Ureter (tissue), 1 donor: Measurements from ENCODE around the gene PLEKHA7. TPM values are rescaled to one million over a fixed set of nuclear protein-coding genes. Genes with fewer than 3 reads are reported as not detected.

Source experiments
- DNase-seq: peaks from one replicate; pipeline ENCODE4 v3.0.0-alpha.2; 2020; ENCODE audit warnings: low spot score
- total RNA-seq: library from RNA; stranded (reverse); gene quantifications from one replicate; pipeline ENCODE4 v1.2.4, GENCODE V29; 2023
- donor health status: DM: yes; HTN: yes; CAD: no.

The PLEKHA7 gene
- total RNA-seq, 1 donor from 2014 or later = 94.4 TPM

DNA sequence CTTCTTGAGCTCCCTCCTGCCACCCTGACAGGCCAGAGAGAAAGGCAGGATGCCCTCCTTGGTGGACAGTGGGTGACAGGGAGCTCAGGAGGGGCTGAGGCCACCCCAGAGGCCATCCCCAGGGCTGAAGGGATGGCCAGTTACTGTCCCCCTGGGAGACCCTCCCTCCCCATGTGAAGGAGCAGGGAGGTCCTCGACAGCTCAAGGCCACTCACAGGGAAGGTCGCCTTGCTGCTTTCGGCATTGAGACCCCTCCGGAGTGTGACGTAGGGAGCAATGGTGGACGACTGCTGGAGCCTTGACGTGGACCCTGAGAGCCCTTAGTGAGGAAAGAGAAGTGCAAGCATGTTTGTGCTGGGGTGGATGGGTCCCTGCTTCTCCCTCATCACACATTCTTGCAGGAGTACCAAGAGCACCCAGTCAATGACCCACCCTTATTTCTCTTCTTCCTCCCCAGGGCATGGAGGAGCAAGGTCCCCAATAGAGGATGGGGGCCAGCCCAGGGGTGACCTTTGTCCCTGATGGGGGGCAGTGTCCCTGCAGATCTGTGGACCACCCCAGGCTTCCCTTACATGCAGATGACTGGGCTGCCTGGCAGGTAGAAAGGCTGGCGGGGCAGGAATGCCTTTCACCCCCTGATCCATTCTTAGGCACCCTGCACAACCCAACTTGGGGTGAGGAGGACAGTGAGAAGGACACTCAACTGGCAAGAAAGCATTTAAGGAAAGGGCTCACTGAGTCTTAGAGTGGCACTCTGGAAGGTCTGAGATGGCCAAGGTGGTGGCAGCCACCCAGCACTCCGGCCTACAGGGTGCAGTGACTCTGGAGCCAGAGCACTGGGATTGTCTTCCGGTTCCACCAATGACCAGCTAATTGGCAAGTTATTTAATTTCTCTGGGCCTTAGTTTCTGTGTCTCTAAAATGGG, 224.4 kb downstream of the PLEKHA7 start:
- DNase-seq = no peak

DNA sequence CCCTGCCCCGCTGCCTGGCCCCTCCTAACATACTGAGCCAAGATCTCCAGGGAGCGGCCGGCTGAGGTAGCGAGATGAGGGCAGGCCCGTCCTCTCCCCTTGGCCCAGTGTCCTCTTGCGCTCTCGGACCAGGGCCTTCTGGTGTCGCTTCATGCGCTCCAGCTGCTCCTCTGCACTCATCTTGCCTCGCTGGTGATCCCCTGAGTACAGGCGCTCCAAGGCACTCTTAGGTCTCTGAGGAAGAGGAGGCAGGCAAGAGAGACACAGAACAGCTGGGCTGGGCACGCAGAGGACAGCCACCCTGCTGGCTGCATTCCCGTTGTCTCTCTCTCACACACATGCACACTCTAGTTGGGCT, 225.2 kb downstream of the PLEKHA7 start:
- no peak for DNase-seq

DNA sequence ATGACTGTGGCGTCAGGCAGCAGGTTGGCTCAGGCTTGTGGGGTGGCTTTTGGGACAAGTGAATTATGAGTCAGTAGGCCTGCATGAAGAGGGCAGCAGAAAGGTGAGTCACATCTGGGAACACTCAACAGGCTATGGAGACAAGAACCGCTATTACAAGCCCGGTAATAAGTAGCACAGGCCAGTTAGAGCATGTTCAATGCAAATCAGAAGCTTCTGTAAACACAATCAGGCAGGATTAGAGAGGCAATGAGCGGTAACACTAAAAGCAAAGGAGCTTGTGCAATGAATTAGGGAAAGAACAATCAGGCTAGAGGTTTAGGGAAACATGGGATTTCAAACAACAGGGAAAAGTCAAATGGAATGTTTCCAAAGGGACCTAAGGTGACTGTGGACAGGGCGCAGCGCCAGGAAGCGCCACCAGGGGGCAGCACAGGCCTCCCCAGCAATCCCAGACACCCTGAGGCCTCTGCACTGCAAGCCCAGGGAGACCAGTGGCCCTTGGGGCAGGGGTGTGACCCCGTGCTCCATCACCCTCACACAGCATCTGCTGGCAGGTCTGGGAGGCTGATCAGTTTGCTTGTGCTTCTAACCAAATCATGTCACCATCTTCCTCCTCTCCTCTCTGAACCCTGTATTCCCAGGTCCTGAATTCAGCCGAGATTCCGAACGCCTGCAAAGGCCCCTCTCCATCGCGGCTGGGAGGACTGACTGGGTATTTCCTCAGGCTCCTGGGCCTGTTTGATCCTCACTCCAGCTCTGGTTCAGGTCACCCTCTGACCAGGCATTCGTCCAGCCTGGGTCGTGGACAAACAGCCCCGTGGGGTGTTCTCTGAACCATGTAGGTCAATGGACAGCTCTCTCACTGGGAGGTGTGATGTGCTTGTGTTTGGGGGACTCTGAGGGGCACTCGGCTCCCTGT, 225.8 kb downstream of the PLEKHA7 start:
- DNase-seq = peak; percentile 70

DNA sequence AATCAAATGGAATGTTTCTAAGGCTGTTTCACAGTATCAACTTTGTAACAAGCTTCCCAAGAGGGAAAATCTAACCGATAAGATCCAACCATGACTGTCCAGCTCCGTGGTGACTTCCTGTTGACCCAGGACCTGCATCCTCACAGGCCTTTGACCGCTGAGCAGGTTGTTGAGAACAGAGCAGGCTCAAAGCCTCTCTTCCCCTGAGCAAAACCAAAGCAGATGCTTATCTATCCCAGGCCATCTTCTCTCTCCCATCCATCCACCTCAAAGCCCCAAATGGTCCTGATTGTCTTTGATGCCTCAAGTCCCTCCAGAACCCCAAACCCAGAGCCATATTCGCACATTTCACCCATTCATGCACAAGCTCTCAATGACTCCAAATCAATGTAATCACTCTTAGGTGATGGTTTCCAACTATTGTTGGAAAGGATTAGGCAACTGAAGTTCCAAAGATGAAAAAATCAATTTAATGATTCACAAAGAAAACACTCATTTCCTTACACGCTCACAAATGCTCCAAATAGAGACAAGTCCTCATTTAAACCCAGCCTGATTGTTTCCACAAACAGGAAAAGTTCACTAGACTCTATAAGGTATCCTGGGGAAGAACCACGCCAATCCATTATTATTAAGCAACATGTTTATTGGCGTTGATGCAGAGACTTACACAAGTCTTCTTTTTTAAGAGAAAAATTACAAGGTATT, 227.0 kb downstream of the PLEKHA7 start:
- no peak for DNase-seq

DNA sequence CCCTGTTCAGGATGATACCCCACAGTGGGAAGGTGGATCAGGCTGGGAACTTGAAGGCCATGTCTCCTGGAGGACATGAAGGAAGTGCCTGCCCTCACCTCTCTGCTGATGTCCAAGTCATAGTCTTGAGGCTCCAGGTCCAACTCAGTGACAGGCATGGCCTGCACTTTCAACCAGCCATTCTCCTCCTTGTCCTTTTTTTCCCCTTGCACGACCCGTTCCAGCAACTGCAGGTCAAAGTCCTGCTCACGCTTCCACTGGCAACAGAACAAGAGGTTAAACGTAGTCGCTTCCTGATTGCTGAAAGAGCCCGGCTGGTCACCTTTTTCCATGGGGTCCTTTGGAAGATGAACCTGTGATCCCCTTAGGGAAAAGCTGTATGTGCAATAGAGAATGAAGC, 228.1 kb downstream of the PLEKHA7 start:
- no peak for DNase-seq

DNA sequence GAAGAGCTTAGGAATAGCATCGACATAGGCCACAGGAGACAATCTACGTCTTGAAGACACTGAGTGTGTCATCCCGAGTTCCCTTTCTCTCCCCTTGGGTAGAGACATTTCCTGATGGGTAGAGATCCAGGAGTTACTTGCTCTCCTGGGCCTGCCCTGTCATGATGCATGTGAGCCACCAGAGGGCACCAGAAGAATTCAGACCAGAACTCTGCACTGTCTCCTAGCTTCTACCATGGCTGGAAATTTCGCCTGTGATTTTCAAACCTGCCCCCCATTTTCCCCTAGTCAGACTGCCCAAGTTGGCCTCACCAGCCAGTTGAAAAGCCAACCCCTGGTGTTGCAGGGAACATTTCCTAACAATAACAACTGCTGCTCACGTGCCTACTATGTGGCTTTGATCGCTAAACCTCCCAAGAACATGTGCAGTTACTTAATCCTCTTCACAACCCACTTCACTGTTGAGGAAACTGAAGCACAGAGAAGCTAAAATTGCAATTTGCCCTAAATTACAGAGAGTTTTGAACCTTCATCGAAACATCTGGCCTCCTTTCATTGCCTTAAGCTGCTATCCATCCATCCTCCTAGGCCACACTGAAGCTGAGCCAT, 228.6 kb downstream of the PLEKHA7 start:
- DNase-seq = peak; percentile 67

DNA sequence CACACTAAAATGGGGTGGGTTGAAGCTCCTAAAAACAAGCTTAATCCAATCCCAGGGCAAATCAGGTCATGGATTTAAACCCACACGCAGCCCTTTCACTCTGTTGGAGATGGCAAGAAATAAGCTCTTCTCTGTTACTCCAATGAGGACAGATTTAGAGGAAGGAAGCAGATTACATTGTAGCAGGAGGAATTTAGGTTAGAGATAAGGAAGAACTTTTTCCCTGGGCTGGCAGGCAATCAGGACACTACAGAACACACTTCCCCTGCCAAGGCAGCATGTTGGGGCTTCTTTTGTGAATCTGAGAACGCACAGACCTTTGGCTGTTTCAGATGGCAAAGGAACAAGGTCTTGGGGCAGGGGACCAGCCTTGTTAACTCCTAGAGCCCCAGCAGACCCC, 229.5 kb downstream of the PLEKHA7 start:
- no peak for DNase-seq

DNA sequence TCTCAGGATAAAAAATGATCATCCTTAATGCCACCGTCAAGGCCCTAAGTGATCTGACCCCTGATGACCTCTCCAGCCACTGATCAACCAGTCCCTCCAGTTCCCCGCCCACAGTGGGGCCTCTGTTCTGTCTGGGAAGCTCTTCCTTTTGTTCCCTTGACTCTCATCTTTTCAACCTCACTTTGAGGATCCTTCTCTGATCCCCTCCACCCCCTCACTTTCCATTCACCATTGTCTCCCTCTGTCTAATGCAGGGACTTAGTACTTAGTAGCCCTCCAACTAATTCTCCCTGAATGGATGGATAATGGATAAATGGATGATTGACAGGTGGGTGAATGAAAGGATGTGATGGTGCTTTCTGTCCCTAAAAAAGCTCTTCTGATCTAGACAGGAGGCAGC, 230.1 kb downstream of the PLEKHA7 start:
- no peak for DNase-seq

DNA sequence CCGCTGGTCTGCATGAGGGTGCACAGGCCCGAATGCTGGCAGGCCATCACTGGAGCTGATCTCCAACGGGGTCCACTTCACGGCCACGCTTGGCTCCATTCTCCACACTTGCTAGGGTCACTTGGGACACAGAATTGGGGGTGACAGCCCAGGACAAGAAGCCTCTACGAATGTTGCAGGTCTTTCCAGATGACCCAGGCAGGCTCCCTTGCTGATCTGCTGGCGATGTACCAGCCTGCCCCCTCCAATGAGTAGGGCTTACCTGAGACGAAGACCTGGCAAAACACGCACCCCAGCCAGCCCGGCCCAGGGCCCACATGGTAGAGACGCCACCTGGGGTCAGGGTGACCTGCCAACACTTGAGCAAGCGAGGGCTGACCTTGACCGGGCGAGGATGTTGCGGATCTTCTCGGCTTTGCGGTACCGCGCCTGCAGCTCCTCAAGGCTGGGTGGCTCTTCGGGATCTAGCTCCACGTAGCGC, 230.9 kb downstream of the PLEKHA7 start:
- no peak for DNase-seq

DNA sequence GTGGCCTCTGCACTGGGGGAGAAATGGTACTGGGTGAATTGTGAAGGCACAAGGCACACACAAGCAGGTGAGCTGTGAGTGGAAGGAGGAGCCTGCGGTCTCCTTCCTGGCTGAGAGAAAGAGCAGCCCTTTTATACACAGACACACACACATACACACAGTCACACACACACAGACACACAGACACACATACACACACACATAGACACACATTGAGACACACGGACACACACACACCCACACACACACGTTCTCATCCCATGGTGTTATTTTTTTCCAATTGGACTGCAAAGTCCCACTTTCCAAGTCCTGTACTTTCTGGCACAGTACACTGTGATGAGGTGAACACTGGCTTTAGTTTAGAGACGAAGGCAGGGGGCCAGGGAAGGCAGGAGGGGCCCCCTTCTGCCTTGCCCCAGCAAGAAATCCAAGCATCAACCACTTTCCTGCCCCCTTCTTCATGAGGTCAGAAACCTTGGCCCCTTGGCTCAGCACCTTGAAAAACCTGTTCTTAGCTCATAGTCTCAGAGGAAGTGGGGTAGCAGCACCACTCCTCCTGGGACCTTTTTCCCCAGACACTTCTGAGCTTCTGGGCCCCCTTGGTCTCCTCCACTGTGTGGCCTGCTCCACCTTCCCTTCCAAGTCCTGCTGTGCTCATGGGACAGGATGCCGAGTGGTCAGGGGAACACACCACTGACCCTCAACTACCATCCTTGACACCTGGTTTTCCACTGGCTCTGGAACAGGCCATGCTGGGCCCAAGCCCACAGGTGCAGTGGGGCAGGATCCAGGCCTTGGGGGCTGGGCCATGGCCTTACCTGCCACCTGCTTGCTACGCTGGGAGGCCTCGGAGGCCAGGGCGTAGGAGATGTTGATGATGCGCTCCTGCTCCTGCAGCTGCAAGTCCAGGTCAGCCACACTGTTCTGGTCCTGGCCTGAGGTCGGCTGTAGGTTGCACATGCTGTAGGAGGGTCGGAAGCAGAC, 232.0 kb downstream of the PLEKHA7 start:
- DNase-seq = no peak

DNA sequence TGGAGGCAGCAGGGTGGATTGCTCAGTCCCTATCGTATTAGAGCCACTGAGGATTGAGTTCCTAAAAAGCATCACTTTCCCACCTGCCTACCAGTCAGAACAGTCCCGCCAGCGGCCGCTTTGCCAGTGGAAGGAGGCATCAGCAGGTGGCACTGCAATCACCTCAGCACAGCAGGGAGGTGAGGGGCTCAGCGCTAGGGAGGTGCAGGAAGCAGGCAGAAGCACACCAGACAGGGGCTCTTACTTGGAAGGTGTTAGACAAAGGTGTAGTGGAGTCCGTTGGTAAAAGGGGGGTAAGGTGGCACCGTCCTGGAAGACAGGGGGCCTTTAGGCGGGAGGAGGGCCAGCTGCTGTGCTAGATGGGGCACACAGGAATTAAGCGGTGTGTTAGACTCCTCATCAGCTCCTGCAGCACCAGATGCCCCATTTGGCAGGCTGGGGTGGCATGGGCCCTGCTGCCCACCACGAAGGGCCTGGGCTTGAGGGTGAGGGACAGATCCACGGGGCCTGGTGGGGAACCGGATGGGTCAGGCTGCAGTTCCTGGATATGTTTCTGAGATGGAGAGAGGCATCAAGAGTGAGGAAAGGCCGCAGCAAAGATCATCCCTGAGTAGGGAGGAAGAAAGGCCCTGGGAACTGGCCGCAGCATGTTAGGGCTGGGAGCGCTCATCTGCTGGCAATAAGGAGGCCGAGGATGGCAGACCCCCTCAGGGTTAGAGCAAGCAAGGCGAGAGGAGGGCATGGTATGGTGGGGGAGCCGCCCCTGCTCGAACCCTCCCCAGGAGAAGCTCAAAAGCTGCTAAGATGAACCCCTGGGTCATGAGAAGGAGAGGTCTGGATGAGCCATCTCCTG, 233.3 kb downstream of the PLEKHA7 start:
- DNase-seq = no peak

DNA sequence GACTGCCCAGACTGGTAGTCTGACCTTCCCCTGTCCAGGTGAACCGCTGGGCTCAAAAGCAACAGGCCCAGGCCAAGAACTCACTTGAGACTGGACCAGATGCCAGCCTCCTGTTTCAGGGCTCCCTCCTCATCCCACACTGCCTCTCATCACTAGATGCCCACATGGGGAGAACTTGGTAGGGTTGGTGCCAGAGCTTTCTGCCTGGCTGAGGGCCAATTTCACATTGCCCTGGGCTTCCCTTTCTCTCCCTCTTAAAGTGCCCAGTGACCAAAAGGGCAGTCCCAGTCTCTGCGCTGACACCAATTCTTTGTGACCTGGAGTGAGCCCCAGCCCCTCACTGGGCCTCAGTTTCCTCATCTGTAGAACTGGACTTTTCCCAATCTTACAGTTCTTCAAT, 234.1 kb downstream of the PLEKHA7 start:
- no peak for DNase-seq

DNA sequence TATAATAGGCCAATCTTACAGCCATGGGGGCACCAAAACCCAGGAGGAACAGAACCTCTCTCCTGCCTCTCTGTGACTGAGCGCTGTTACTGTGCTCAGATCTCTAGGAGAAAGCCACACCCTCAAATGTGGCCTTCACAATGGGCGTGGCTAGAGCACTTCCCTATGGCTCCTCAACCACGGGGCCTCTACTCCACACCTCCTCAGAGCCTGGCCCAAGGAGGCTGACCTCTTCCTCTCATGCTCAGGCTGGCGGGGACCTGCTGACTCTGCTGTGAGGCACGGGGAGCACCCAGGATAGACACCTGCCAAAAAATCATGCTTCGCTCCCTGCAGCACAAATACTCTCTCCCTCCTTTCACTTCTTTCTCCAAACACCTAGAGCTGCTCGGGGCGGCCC, 234.8 kb downstream of the PLEKHA7 start:
- DNase-seq = no peak

DNA sequence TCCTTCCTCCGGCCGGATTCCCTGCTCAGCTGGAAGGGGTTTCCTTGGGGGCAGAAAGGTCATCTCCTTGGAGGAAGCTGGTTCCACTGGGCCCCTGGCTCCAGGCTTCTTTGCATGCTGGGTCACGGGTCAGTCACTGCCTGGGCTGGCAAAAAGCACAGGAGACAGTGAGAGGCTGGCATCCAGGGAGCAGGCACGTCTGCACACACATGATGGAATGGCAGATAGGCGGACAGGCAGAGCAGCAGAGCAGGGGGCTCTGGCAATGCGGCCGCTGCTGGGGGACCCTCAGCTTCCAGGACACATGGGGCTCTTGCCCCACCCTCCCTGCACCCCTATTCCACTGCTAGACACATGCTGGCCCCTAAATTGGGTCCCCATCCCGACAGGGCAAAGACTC, 235.3 kb downstream of the PLEKHA7 start:
- DNase-seq = no peak

DNA sequence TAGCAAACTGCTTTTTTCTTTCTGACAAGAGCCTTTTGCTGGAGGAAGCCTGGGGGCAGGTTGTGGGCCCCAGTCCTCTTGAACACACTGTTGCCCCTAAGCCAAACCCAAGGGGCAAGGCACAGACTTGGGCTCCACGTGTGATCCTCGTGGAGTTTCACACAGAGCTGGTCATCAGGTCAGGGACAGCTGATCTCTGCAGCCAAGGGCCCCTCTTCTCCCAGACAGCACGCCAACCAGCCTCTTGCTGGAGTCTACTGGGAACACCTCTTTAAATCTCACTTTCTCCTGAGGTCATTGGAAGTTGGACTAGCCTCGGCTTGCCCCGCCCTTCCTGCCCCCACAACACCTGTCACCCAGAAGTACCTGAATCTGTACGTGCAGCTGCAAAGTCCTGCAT, 235.9 kb downstream of the PLEKHA7 start:
- DNase-seq = no peak

DNA sequence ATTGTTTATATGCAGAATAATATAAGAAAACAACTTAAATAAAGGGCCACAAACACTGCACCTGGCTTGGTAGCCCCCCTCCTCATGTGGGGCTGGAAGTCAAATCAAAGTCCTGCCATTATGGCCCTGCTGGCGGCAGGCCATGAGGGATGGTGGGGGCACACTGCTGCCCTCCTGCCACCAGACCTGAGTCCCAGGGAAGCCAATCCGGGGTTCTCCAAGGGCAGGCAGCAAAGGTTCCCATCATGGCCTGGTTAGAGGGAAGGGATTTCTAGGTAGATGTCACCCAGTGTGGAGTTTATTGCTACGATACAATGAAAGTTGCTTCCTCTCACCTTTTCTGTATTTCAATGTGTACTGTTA, 236.6 kb downstream of the PLEKHA7 start:
- DNase-seq = no peak

DNA sequence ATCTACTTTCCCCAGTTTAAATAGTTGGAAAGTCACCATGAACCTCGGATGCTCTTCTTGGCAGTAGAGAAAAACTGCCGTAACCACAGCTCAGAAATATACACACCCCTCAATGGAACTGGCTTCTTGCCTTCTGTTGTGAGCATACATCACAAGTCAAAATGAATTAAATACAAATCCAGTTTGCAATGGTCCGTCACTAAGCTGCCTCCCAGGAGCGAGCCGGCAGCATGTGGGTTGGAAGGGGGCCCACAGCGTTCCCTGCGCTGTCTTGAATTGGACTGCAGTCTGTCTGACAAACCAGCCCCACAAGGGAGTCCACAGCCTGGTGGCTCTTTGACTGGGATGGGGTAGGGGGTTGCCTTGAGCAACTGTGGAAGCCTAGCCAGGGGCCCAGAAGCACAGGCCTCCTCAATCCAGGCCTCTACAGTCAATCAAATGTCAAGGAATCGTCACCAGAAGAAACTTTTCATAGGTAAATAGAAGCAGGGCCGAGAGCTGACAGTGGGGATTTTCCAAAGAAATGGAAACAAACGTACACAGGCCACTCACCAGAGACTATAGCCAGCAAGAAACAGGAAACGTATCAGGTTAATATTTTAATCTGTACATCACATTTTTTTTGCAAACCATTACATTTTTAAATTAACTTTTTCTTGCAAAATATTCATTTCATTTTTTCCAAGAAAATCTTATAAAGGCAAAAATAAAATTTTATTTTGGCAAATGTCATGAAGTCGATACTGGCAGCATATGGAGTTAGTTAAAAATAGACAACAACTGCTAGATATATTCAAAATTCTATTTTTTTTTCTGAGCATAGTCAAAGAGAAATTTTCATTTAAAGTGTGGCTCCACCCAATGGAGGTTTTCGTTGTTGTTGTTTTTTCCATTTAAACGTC, 237.3 kb downstream of the PLEKHA7 start:
- DNase-seq = no peak

DNA sequence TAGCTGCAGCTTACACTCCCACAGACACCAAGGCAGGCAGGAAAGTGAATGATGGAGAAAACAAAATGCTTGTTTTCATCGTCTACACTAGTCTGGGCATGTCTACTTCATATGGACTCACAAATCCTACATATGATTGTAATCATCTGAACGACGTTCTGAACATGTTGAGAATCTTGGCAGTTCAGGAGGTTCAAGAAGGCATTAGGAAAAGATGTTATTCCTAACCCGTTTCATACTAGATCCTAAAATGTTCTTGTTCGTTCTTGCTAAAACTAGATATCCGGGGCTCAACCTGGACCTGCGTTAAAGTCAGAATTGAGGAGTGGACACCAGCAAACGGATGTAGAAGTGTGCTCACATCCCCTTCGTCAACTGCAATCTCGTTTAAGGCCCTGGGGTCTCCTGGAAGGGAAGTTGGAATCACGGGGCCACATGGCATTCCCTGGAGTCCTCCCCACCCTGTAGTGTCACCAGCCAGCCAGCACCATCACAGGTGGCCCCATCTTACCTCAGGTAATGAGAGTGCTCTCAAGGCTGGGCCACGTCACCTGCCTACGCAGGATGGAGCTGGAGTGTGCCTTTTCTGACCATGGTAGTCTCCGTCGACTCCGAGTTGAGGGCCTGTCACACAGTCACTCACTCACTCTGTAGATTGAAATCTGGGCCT, 238.5 kb downstream of the PLEKHA7 start:
- no peak for DNase-seq
